Panc1 (cell line): ENCODE data around the gene FAM177B. TPM values are rescaled to one million over a fixed set of nuclear protein-coding genes. Genes with fewer than 3 reads are reported as not detected.

Source experiments
- ATAC-seq: fragments of 200-7000 bp; cut with Tn5 transposase; 2 replicates; pipeline ENCODE4 v1.9.1; 2020; ENCODE audit warnings: mild to moderate bottlenecking, moderate library complexity
- BruUV-seq: library from RNA; stranded (reverse); fragments of 400-500 nt; replicated peaks from 2 replicates; lab custom pipeline; 2021; lab: Mats Ljungman, UMichigan
- CTCF ChIA-PET: fragments of 300-600 bp; sonication (Branson Sonifier 250); formaldehyde crosslinking; loops from one replicate; lab custom pipeline; 2022; ENCODE audit warnings: antibody characterized with exemption; lab: Charles Lee
- POLR2A ChIA-PET: fragments of 300-600 bp; sonication (Branson Sonifier 250); formaldehyde crosslinking; loops from one replicate; lab custom pipeline; 2022; ENCODE audit warnings: antibody characterized with exemption; lab: Charles Lee
- DNase-seq: peaks from one replicate; pipeline ENCODE4 v3.0.0-alpha.2; 2010; ENCODE audit warnings: low read depth, low spot score
- H3K27ac ChIP-seq: 2 replicates; pipeline ENCODE4 v1.5.1; 2011; ENCODE audit warnings: mild to moderate bottlenecking, low read length, inconsistent platforms
- H3K27me3 ChIP-seq: fragments of 200-500 bp; sonication (Bioruptor generic); 2 replicates; pipeline ENCODE4 v1.6.0; 2014; ENCODE audit warnings: low read length, inconsistent platforms; ENCODE audit not compliant: control insufficient read depth, insufficient read depth
- H3K36me3 ChIP-seq: fragments of 200-500 bp; sonication (Bioruptor generic); 2 replicates; pipeline ENCODE4 v1.5.1; 2014; ENCODE audit warnings: inconsistent platforms, mild to moderate bottlenecking, low read length, moderate library complexity; ENCODE audit not compliant: control insufficient read depth, insufficient read depth
- H3K4me1 ChIP-seq: 2 replicates; pipeline ENCODE4 v1.5.1; 2011; ENCODE audit warnings: inconsistent platforms, mild to moderate bottlenecking, low read length, moderate library complexity; ENCODE audit not compliant: control insufficient read depth, insufficient read depth
- H3K4me3 ChIP-seq, 2 experiments: 2 replicates each; pipeline ENCODE4 v1.5.1; 2011 to 2012; ENCODE audit warnings: low read depth in 2 of 2, low read length in 2 of 2, mild to moderate bottlenecking in 2 of 2, inconsistent platforms in 1 of 2, moderate library complexity in 1 of 2
- H3K9me3 ChIP-seq: fragments of 200-500 bp; sonication (Bioruptor generic); 2 replicates; pipeline ENCODE4 v1.5.1; 2014; ENCODE audit warnings: low read depth, mild to moderate bottlenecking, inconsistent platforms, low read length, moderate library complexity; ENCODE audit not compliant: control insufficient read depth, insufficient read depth
- CTCF ChIP-seq: fragments of 450-650 bp; IDR thresholded peaks from 2 replicates; pipeline ENCODE4 v1.5.1; 2017; ENCODE audit warnings: mild to moderate bottlenecking
- POLR2AphosphoS5 ChIP-seq: IDR thresholded peaks from 2 replicates; pipeline ENCODE4 v1.6.1; 2012; ENCODE audit warnings: mild to moderate bottlenecking, low read depth, low read length, moderate library complexity
- REST ChIP-seq, 2 experiments: IDR thresholded peaks; 2 replicates each; pipeline ENCODE4 v1.6.1; 2011 to 2012; ENCODE audit warnings: low read depth in 2 of 2, control low read depth in 1 of 2, low read length in 1 of 2, mild to moderate bottlenecking in 1 of 2, moderate library complexity in 1 of 2; ENCODE audit not compliant: insufficient read depth in 1 of 2
- SIN3A ChIP-seq: IDR thresholded peaks from 2 replicates; pipeline ENCODE4 v1.6.1; 2012; ENCODE audit warnings: low read depth, mild to moderate bottlenecking, low read length, moderate library complexity, borderline replicate concordance; ENCODE audit not compliant: insufficient read depth
- TCF7L2 ChIP-seq: IDR thresholded peaks from 2 replicates; pipeline ENCODE4 v1.6.1; 2011; ENCODE audit warnings: mild to moderate bottlenecking, low read depth, low read length, inconsistent platforms
- in situ Hi-C: cut with HindIII; loops from 2 replicates; pipeline ENCODE4 v1.10.0; 2016; ENCODE audit warnings: low sequenced_read_pairs, low pct_unique_long_range_greater_than_20kb
- intact Hi-C: fragments of 100-400 bp; cut with micrococcal nuclease; formaldehyde crosslinking; loops from one replicate; pipeline ENCODE4 v1.10.0; 2022; ENCODE audit not compliant: unreplicated experiment
- total RNA-seq: library from RNA; stranded (reverse); gene quantifications from one replicate; pipeline ENCODE4 v1.2.1, GENCODE V29; 2021; ENCODE audit not compliant: unreplicated experiment

The FAM177B gene
- total RNA-seq, 1 experiment from 2014 or later = not detected

- H3K27me3 ChIP-seq = no peaks in the 10 kb centered on the region
- in situ Hi-C loops = no loop called here
- peaks cover 5% of the 10 kb centered on the region; the same call in 1 of the 2 replicates for H3K9me3 ChIP-seq
- no TSS peak for BruUV-seq
- ATAC-seq = no peak
- peaks cover 3% of the 10 kb centered on the region; the same call in 1 of the 2 replicates for H3K36me3 ChIP-seq
- no peak for TF ChIP-seq REST (IDR thresholded peaks at IDR 0.05; ENCODE audit: insufficient read depth in 1 of 2, low read depth in 2 of 2, low read length in 1 of 2)
- no peak for TF ChIP-seq CTCF
- no peak for TF ChIP-seq TCF7L2
- TF ChIP-seq SIN3A = no peak
- no peak for TF ChIP-seq POLR2AphosphoS5
- CTCF ChIA-PET = no interaction called here
- H3K4me3 ChIP-seq = no peak overlapping the region
- DNase-seq = no peak
- peaks cover 9% of the 10 kb centered on the region for H3K4me1 ChIP-seq
- H3K27ac ChIP-seq = no peak overlapping the region
- intact Hi-C loops = loop anchor here (5.0 kb wide), 1 partner anchor 242 kb away; no protein-coding TSS in a partner anchor
- POLR2A ChIA-PET = no interaction called here
Measured at GRCh38 chr1:222709700-222710153, 27.3 kb upstream of the FAM177B start.

- Histone ChIP-seq H3K4me3 (peak overlapping the region; percentile 80 to 100), H3K4me1 (peaks cover 9% of the 10 kb centered on the region), H3K27ac (peak overlapping the region; percentile 75), H3K27me3 (no peaks in the 10 kb centered on the region), H3K9me3 (no peaks in the 10 kb centered on the region), H3K36me3 (peaks cover 7% of the 10 kb centered on the region)
- CTCF ChIA-PET = no interaction called here
- POLR2A ChIA-PET = interaction anchor here (0.7 kb wide), 1 partner anchor 1723 kb away, joined by 3 read pairs; the partner anchor contains the start of gene WDR26
- no peak for TF ChIP-seq TCF7L2
- TF ChIP-seq REST (IDR thresholded peaks at IDR 0.05; ENCODE audit: insufficient read depth in 1 of 2, low read depth in 2 of 2, low read length in 1 of 2) = no peak
- TF ChIP-seq CTCF = no peak
- TF ChIP-seq SIN3A = peak; percentile 58
- no peak; the same call in 1 of the 2 replicates for TF ChIP-seq POLR2AphosphoS5
- DNase-seq (peak; percentile 15), ATAC-seq (peak; percentile 61)
- TSS peak; percentile 85 for BruUV-seq
- intact Hi-C loops = loop anchor here (5.0 kb wide), 1 partner anchor 244 kb away; no protein-coding TSS in a partner anchor
- in situ Hi-C loops = no loop called here
Measured at GRCh38 chr1:222711319-222712252, 25.4 kb upstream of the FAM177B start.
